Esophagus muscularis mucosa (tissue), 4 donors: ENCODE measurements around the gene DDR2. TPM values are rescaled to one million over a fixed set of nuclear protein-coding genes. Genes with fewer than 3 reads are reported as not detected.

Experiments
- DNase-seq: peaks from one replicate; pipeline ENCODE4 v3.0.0-alpha.2; 2017; ENCODE audit errors: extremely low spot score
- H3K27ac ChIP-seq, 4 donors: fragments of 200-600 bp; sonication (generic); replicated peaks in 1 of 4; 1 replicate in 3 of 4; 2 replicates in 1 of 4; pipeline ENCODE4 v1.5.1; 2016 to 2019; ENCODE audit warnings: mild to moderate bottlenecking in 1 of 4
- H3K27me3 ChIP-seq, 4 donors: fragments of 200-600 bp; sonication (generic); one replicate each; pipeline versions ENCODE4 v1.5.1 to v1.6.0; 2016 to 2019
- H3K36me3 ChIP-seq, 4 donors: fragments of 200-600 bp; sonication (generic); one replicate each; pipeline ENCODE4 v1.5.1; 2016 to 2019
- H3K4me1 ChIP-seq, 4 donors: fragments of 200-600 bp; sonication (generic); one replicate each; pipeline ENCODE4 v1.5.1; 2016 to 2019
- H3K4me3 ChIP-seq, 4 donors: fragments of 200-600 bp; sonication (generic); 1 replicate in 2 of 4; 2 replicates in 2 of 4; pipeline ENCODE4 v1.5.1; 2016 to 2019; ENCODE audit warnings: mild to moderate bottlenecking in 4 of 4, moderate library complexity in 1 of 4
- H3K9me3 ChIP-seq, 4 donors: fragments of 200-600 bp; sonication (generic); 1 replicate in 3 of 4; 2 replicates in 1 of 4; pipeline ENCODE4 v1.5.1; 2016 to 2019
- CTCF ChIP-seq, 3 experiments: fragments of 200-600 bp in 2 of 3; fragments of 450-650 bp in 1 of 3; sonication (generic) in 2 of 3; IDR thresholded peaks; one replicate each; pipeline ENCODE4 v1.5.1; 2017 to 2019; ENCODE audit warnings: antibody characterized with exemption in 3 of 3, mild to moderate bottlenecking in 2 of 3, moderate library complexity in 1 of 3
- EP300 ChIP-seq: sonication (generic); formaldehyde crosslinking; IDR thresholded peaks from one replicate; pipeline ENCODE4 v1.6.1; 2017; ENCODE audit warnings: antibody characterized with exemption
- POLR2A ChIP-seq: fragments of 450-650 bp; IDR thresholded peaks from one replicate; pipeline ENCODE4 v1.6.1; 2017; ENCODE audit warnings: antibody characterized with exemption, moderate library complexity, mild to moderate bottlenecking, low read depth
- POLR2AphosphoS5 ChIP-seq, 2 donors: sonication (generic); formaldehyde crosslinking; IDR thresholded peaks; one replicate each; pipeline ENCODE4 v1.6.1; 2017; ENCODE audit warnings: antibody characterized with exemption in 2 of 2
- WGBS: methylation state at CpG from one replicate; pipeline ENCODE4 v1.1.5; 2018; 5-methylcytosine and 5-hydroxymethylcytosine counted together
- intact Hi-C: fragments of 100-400 bp; cut with DNase I; formaldehyde crosslinking; loops from one replicate; pipeline ENCODE4 v1.15.1; 2023
- small RNA-seq, 3 donors: library from RNA; depleted of rRNA; stranded (forward); fragments of <200 nt; gene quantifications; one replicate each; pipeline ENCODE3, GENCODE V24; 2016
- total RNA-seq, 4 donors: library from RNA; depleted of rRNA; stranded (reverse); fragments of >200 nt; gene quantifications; one replicate each; pipeline versions ENCODE4 v1.1.0 to v1.2.1, GENCODE V29; 2016

DDR2 gene
- total RNA-seq, 4 donors from 2014 or later: 143 to 194 (median 175) TPM

- TF ChIP-seq CTCF (IDR thresholded peaks at IDR 0.05) (no peak), POLR2AphosphoS5 (IDR thresholded peaks at IDR 0.05) (no peak), EP300 (no peak), POLR2A (no peak)
- WGBS: 61% methylated on average over 3 of the region's 3 CpGs
- H3K27ac ChIP-seq: no peak overlapping the region
- intact Hi-C loops: no loop called here
- DNase-seq: no peak
- peaks cover 0 to 13% (median 12%) of the 10 kb centered on the region in 4 donors for H3K9me3 ChIP-seq
- H3K4me3 ChIP-seq: no peak overlapping the region
- no peaks in the 10 kb centered on the region for H3K4me1 ChIP-seq
- no peaks in the 10 kb centered on the region for H3K36me3 ChIP-seq
- H3K27me3 ChIP-seq: no peaks in the 10 kb centered on the region
These were observed 203.1 kb downstream of the DDR2 start for GRCh38 chr1:162835157-162835899.

Small RNA genes within 50 kb of the gene (small RNA-seq; reads per million reads assigned to genes)
- gene RN7SL861P: 0 reads per million in 3 donors

Other genes starting within 250 kb of the DDR2 start
- 1 to 10 TPM in 1 of 4 donors, not detected in 3; 1.2 TPM for gene SH2D1B, start 220.3 kb upstream of the DDR2 start, total RNA-seq
- 10 to 100 TPM; 25.3 to 34.4 (median 30.6) TPM for gene UHMK1, start 134.6 kb upstream of the DDR2 start, total RNA-seq
- gene UAP1, start 70.7 kb upstream of the DDR2 start, total RNA-seq: 100 to 1,000 TPM in 1 of 4 donors, 10 to 100 TPM in 3; 51.5 to 246 (median 61.8) TPM
- 1 to 10 TPM; 5.4 to 9.3 (median 6.2) TPM for gene HSD17B7, start 158.2 kb downstream of the DDR2 start, total RNA-seq
- under 1 TPM in 1 of 4 donors, not detected in 3; 0.26 TPM for gene CCDC190, start 228.7 kb downstream of the DDR2 start, total RNA-seq